ENCODE measurements around the gene SLC8A1. TPM values are rescaled to one million over a fixed set of nuclear protein-coding genes. Genes with fewer than 3 reads are reported as not detected.

Gene SLC8A1
- total RNA-seq, 1 donor from 2014 or later: 4.2 TPM

DNA sequence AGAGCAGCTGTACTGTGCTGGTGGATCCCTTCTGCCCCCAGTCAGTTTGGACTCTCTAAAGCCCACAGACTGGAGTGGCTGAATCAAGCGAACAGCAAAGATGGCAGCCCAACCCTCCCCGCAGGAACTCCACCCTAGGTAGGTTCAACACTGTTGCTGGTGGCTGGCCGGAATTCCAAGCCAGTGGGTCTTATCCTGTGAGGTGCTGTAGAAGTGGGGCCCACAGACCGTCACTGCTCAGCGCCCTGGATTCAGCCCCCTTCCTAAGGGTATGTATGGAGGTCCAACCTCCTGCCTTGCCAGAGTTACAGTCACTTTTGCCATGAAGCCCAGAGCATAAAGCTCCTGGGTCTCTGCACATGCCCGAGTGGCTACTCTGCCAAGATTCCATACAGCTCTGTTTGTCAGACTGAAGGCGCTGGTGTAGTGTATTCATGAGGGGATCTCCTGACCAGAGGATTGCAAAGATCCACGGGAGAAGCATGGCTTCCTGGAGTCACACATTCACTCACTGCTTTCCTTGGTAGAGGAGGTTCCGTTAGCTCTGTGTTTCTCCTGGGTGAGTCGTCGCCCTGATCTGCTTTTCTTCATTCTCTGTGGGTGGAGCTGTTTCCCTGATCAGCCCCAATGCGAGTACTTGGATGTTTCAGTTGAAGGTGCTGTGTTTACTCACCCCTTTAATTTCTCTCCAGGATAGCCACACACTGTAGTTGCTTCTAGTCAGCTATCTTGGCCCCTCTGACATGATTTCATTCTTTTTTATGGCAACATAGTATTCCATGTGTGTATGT lies 379.3 kb downstream of the SLC8A1 start:
- H3K27me3 Mint-ChIP-seq (ENCODE audit: low read depth): no peaks in the 10 kb centered on the region
- TF ChIP-seq, protein P1, sequence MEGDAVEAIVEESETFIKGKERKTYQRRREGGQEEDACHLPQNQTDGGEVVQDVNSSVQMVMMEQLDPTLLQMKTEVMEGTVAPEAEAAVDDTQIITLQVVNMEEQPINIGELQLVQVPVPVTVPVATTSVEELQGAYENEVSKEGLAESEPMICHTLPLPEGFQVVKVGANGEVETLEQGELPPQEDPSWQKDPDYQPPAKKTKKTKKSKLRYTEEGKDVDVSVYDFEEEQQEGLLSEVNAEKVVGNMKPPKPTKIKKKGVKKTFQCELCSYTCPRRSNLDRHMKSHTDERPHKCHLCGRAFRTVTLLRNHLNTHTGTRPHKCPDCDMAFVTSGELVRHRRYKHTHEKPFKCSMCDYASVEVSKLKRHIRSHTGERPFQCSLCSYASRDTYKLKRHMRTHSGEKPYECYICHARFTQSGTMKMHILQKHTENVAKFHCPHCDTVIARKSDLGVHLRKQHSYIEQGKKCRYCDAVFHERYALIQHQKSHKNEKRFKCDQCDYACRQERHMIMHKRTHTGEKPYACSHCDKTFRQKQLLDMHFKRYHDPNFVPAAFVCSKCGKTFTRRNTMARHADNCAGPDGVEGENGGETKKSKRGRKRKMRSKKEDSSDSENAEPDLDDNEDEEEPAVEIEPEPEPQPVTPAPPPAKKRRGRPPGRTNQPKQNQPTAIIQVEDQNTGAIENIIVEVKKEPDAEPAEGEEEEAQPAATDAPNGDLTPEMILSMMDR (conservative IDR thresholded peaks at IDR 0.05): no peak
- DNase-seq (ENCODE audit: low read depth, low spot score): no peak
- H3K4me3 Mint-ChIP-seq: no peak overlapping the region
- no peak overlapping the region for H3K27ac Mint-ChIP-seq (ENCODE audit: unreplicated experiment)
- H3K36me3 Mint-ChIP-seq (ENCODE audit: low read depth): peaks cover 8% of the 10 kb centered on the region
- peaks cover 11% of the 10 kb centered on the region for H3K9me3 Mint-ChIP-seq
- H3K4me1 Mint-ChIP-seq: peaks cover 11% of the 10 kb centered on the region

DNA sequence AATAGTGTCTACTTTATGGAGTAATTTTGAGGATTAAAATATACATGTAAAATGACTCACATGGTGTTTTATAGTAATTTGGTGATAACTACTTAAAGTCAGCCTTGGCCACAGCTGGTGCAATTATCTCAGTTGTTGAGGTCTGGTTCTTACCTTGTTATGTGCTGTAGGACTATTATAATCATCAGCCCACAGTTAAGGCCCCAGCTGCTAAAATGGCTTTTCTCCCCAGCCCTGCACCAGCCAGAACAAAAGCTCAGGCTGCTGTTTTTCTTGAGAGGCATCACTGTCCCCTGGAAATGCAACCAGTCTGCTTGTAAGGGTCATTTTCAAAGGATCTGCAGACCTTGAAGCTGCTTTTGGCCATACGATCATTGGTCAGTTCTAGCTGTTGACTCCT lies 389.5 kb downstream of the SLC8A1 start:
- no peaks in the 10 kb centered on the region for H3K4me1 Mint-ChIP-seq
- no peak for DNase-seq (ENCODE audit: low read depth, low spot score)
- no peak overlapping the region for H3K4me3 Mint-ChIP-seq
- H3K27me3 Mint-ChIP-seq (ENCODE audit: low read depth): no peaks in the 10 kb centered on the region
- H3K27ac Mint-ChIP-seq (ENCODE audit: unreplicated experiment): no peak overlapping the region
- TF ChIP-seq, protein P1 (conservative IDR thresholded peaks at IDR 0.05): no peak
- H3K9me3 Mint-ChIP-seq: peaks cover 19% of the 10 kb centered on the region
- peaks cover 6% of the 10 kb centered on the region for H3K36me3 Mint-ChIP-seq (ENCODE audit: low read depth)

DNA sequence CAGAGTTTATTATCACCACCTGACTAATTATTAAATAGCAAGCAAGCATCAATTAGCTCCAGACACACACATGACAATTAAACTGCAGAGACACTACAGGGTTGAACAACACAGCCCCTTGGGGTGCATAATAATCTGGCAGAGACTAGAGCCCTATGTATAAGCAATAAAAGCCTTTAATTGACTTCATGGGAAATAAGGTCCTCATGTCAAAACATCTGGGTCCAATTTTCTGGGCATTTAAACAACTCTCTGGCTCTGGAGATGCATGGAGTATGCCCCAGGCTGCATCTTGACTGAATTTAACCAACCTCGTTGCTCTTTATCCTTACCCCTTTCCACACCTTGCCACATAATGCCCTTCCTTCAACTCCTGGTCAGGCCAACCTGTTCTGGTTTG lies 402.1 kb downstream of the SLC8A1 start:
- H3K4me1 Mint-ChIP-seq: no peaks in the 10 kb centered on the region
- H3K36me3 Mint-ChIP-seq (ENCODE audit: low read depth): no peaks in the 10 kb centered on the region
- TF ChIP-seq, protein P1 (conservative IDR thresholded peaks at IDR 0.05): no peak
- H3K4me3 Mint-ChIP-seq: no peak overlapping the region
- H3K27me3 Mint-ChIP-seq (ENCODE audit: low read depth): peaks cover 3% of the 10 kb centered on the region
- no peaks in the 10 kb centered on the region for H3K9me3 Mint-ChIP-seq
- no peak overlapping the region for H3K27ac Mint-ChIP-seq (ENCODE audit: unreplicated experiment)
- DNase-seq (ENCODE audit: low read depth, low spot score): no peak

DNA sequence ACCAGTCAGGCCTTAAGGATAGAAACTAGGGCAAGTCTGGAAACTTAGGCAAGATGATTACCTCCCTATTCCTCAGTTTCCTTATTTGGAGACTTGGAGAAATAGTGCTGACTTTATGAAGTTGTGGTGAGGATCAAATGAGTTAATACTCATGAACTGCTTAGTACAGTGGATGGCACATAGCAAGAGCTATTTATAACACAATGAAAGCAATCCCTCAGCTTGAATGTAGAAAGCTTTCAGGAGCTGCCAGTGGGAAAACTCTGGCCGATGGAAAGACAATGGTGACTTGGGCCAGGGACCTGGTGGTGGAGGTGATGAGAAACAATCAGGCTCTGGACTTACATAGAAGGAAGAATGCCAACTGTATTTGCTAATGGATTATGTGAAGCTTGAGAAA lies 403.4 kb downstream of the SLC8A1 start:
- Mint-ChIP-seq H3K27me3 (ENCODE audit: low read depth) (peaks cover 3% of the 10 kb centered on the region), H3K4me1 (no peaks in the 10 kb centered on the region), H3K9me3 (no peaks in the 10 kb centered on the region), H3K27ac (ENCODE audit: unreplicated experiment) (no peak overlapping the region), H3K4me3 (no peak overlapping the region), H3K36me3 (ENCODE audit: low read depth) (no peaks in the 10 kb centered on the region)
- DNase-seq (ENCODE audit: low read depth, low spot score): no peak
- TF ChIP-seq, protein P1 (conservative IDR thresholded peaks at IDR 0.05): no peak

DNA sequence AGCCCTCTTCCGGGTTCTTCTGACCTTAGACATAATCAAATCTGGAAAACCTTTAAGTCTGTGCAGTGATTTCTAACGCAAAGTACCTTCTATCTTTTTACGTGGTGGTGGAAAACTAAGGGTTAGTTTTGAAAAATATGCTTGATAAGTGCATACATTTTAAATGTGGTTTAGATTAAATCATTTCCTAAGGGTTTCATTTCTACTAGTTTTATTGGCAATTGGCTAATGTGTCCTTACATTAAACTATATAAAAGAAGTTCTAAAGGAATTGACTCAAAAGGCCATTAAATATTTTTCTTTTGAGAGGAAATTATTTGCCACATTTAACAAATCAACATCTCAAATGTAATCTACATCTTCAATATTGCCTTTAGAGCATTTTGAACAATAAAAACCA lies 404.5 kb downstream of the SLC8A1 start:
- Mint-ChIP-seq H3K36me3 (ENCODE audit: low read depth) (no peaks in the 10 kb centered on the region), H3K27me3 (ENCODE audit: low read depth) (peaks cover 3% of the 10 kb centered on the region), H3K4me1 (no peaks in the 10 kb centered on the region), H3K27ac (ENCODE audit: unreplicated experiment) (no peak overlapping the region), H3K9me3 (no peaks in the 10 kb centered on the region), H3K4me3 (no peak overlapping the region)
- TF ChIP-seq, protein P1 (conservative IDR thresholded peaks at IDR 0.05): no peak
- DNase-seq (ENCODE audit: low read depth, low spot score): no peak

All from neural crest cell (in vitro differentiated cells).